Motor neuron (in vitro differentiated cells): ENCODE measurements around the gene MS4A3. TPM values are rescaled to one million over a fixed set of nuclear protein-coding genes. Genes with fewer than 3 reads are reported as not detected.
"Not testable (repeated sequence)": the region's sequence is repeated elsewhere in the genome, so short reads cannot be mapped to it uniquely, and the experiment has no call there.

Source experiments
- ATAC-seq, 8 experiments: fragments of 200-7000 bp; cut with Tn5 transposase; replicated peaks in 6 of 8; 2 replicates each; pipeline ENCODE4 v1.8.0; 2021; ENCODE audit warnings: mild to moderate bottlenecking in 8 of 8, moderate library complexity in 8 of 8
- H3K27ac ChIP-seq, 2 donors: fragments of 250-450 bp; sonication (Bioruptor Pico); 2 replicates each; pipeline ENCODE4 v1.9.0; 2021; ENCODE audit warnings: antibody characterized with exemption in 2 of 2, mild to moderate bottlenecking in 2 of 2, moderate library complexity in 1 of 2
- H3K4me1 ChIP-seq, 2 donors: fragments of 250-450 bp; sonication (Bioruptor Pico); replicated peaks in 1 of 2; 2 replicates each; pipeline ENCODE4 v1.6.1; 2021; ENCODE audit warnings: antibody characterized with exemption in 2 of 2, mild to moderate bottlenecking in 2 of 2, moderate library complexity in 1 of 2
- H3K4me3 ChIP-seq, 5 donors: fragments of 250-450 bp; sonication (Bioruptor Pico); 2 replicates each; pipeline ENCODE4 v1.9.0; 2021; ENCODE audit warnings: antibody characterized with exemption in 5 of 5, mild to moderate bottlenecking in 5 of 5, moderate library complexity in 4 of 5
- WGBS, 10 experiments: fragments of 450-650 bp; shearing (Covaris generic); methylation state at CpG; one replicate each; pipeline ENCODE4 v1.0.0; 2022; 5-methylcytosine and 5-hydroxymethylcytosine counted together
- in situ Hi-C, 9 experiments: fragments of 400-800 bp; cut with MboI; loops; one replicate each; pipeline ENCODE4 v1.15.0; 2021; ENCODE audit warnings: low sequenced_read_pairs in 9 of 9, low pct_unique_long_range_greater_than_20kb in 2 of 9; ENCODE audit not compliant: unreplicated experiment in 9 of 9
- total RNA-seq, 8 experiments: library from RNA; unstranded; fragments of 300-600 nt; gene quantifications; 2 replicates each; pipeline versions ENCODE4 v1.2.3 to v1.2.4, GENCODE V29; 2022

MS4A3 gene
- total RNA-seq, 8 experiments from 2014 or later: 0.33 TPM; not detected in 7

DNA sequence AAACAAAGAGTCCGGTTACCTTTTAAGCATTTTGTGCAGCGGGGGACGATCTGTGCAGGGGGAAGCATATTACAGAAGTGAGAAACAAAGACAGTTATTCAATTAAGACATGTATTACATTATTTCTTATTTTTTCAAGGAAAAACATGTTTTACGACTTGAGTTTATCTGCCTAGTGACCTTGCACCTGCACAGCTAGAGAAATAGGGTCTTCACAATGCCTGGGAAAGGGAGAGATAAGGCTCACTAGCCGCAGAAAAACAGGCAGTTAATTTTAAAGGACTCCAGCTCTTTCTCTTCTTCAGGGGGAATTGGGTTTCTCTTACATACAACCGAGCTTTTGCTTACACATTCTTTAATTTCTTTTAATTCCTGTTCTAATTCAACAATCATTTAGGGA lies 15.2 kb downstream of the MS4A3 start:
- in situ Hi-C loops, H3K4me3 ChIP-seq, H3K4me1 ChIP-seq, H3K27ac ChIP-seq, ATAC-seq: not testable (repeated sequence)
- 13 to 100% (median 85%) methylated on average over 1 to 6 of the region's 6 CpGs for WGBS, 10 experiments

DNA sequence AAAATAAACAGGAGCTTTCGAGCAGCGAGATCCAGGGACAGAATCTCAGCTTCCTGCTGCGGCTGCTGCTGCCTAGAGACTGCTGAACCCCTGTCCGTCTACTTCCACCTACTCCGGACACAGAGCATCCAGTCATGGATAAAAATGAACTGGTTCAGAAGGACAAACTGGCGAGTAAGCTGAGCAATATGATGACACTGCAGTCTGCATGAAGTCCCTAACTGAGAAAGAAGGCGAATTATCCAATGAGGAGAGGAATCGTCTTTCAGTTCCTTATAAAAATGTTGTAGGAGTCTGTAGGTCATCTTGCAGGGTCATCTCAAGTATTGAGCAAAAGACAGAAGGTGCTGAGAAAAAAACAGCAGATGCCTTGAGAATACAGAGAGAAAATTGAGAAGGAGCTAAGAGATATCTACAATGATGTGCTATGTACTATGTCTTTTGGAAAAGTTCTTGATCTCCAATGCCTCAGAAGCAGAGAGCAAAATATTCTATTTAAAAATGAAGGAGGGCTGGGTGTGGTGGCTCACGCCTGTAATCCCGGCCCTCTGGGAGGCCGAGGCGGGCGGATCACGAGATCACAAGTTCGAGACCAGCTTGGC lies 20.9 kb downstream of the MS4A3 start:
- Histone ChIP-seq H3K4me3 (no peak overlapping the region), H3K27ac (no peak overlapping the region), H3K4me1 (no peaks in the 10 kb centered on the region)
- in situ Hi-C loops: no loop called here
- ATAC-seq: no peak
- 23 to 100% (median 84%) methylated on average over 2 to 13 of the region's 15 CpGs; no CpG with 5 or more reads in 2 of the 10 experiments for WGBS, 10 experiments

DNA sequence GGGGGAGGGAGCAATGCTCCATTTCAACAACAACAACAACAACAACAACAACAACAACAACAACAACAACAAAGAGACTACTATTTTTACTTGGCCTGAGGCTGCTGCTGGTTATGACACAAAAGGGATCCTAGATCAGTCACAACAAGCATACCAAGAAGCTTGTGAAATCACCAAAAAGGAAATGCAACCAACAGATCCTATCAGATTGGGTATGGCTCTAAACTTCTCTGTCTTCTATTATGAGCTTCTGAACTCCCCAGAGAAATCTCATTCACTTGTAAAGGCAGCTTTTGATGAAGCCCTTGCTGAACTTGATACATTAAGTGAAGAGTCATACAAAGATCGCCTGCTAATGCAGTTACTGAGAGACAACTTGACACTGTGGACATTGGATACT lies 21.5 kb downstream of the MS4A3 start:
- in situ Hi-C loops: no loop called here
- WGBS, 10 experiments: 0 to 100% (median 83%) methylated on average over 1 of the region's 1 CpG; no CpG with 5 or more reads in 3 of the 10 experiments
- H3K27ac ChIP-seq: no peak overlapping the region

DNA sequence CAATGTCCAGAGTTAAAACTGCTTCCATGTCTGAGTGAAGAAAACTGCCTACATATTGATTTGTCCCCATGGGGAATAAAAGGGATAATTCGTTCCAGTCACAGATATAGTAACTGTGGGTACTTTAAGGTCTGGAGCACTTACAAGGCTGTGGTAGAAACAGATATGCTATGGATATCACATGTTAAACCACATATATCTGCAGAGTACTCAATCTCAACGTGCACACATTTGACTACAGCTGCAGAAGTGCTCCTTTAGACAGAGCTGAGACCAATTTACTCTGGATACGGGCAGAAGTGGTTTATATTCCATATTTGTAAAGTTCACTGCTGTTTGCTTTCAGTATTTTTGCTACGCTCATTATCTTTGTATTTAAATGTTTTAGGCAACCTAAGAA lies 22.3 kb downstream of the MS4A3 start:
- Histone ChIP-seq H3K27ac (no peak overlapping the region), H3K4me3 (no peak overlapping the region), H3K4me1 (no peaks in the 10 kb centered on the region)
- WGBS, 10 experiments: 22 to 85% (median 60%) methylated on average over 1 to 4 of the region's 4 CpGs
- in situ Hi-C loops: no loop called here
- no peak for ATAC-seq

More for the DNA sequence above, 21.5 kb downstream of the MS4A3 start:
- no peaks in the 10 kb centered on the region for H3K4me1 ChIP-seq
- ATAC-seq: no peak
- H3K4me3 ChIP-seq: no peak overlapping the region

DNA sequence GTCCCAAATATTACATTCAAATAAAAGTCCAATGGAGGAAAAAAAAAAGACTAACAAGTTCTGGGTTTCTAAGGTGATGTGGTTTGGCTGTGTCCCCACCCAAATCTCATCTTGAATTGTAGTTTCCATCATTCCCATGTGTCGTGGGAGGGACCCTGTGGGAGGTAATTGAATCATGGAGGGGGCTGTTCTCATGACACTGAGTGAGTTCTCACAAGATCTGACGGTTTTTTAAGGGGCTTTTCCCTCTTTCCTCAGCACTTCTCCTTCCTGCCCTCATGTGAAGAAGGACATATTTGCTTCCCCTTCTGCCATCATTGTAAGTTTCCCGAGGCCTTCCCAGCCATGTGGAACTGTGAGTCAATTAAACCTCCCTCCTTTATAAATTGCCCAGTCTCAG lies 24.1 kb downstream of the MS4A3 start:
- no peak for ATAC-seq
- 0 to 71% (median 55%) methylated on average over 1 to 3 of the region's 3 CpGs; no CpG with 5 or more reads in 1 of the 10 experiments for WGBS, 10 experiments

DNA sequence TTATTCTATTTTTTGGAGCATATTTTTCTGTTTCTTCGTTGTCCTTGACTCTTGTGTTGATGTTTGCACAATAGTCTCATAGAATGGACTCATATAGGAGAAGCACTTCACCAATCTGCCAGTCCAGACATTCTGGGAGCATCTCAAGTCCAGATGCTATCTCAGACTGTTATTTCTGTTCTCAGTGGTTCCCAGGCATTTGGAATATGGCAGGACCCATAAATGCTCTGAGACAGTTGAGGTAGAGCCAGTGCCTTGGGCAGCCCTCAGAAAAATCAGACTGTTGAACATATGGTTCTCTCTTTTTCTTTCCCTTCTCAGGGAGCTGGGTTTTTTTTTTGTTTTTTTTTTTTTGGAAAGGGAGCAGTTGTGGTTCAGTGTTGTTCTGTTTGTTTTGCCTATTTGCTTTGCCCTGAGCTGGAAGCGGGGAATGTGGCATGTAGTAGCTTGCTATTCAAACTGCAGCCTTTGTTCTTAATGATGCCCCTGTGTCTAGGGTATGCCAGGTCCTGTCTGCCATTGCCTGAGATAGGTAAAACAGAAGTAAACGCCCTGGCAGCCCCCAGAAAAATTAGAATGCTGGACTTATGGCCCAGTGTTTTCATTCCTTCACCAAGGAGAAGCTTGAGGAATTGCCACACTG lies 28.3 kb downstream of the MS4A3 start:
- H3K27ac ChIP-seq: no peak overlapping the region
- peak in 1 of 8 experiments; percentile 82 for ATAC-seq
- 11 to 100% (median 71%) methylated on average over 1 to 3 of the region's 3 CpGs; no CpG with 5 or more reads in 1 of the 10 experiments for WGBS, 10 experiments
- H3K4me3 ChIP-seq: no peak overlapping the region
- in situ Hi-C loops: no loop called here
- no peaks in the 10 kb centered on the region for H3K4me1 ChIP-seq

More for the DNA sequence above, 24.1 kb downstream of the MS4A3 start:
- Histone ChIP-seq H3K4me1 (no peaks in the 10 kb centered on the region), H3K4me3 (no peak overlapping the region), H3K27ac (no peak overlapping the region)
- in situ Hi-C loops: no loop called here

DNA sequence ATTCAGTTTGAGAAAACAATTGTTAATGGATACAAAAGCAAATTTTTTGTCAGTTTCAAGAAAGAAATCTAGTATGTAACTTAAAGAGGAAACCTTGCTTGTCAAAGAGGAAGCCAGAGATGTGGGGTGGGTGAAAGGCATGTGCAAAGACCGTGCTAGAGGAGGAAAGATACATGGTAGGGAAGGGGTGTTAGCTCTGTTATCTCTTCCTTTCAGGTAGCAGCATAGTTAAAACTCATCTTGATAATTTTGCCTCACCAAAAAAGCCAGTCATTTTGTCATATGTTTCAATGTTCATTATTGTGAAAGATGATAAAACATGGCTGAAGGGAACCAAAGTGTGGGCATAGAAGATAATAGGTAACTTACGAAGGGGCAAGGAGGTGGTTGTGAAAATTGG lies 29.4 kb downstream of the MS4A3 start:
- no peak overlapping the region for H3K4me3 ChIP-seq
- H3K27ac ChIP-seq: no peak overlapping the region
- in situ Hi-C loops: no loop called here
- 0 to 100% (median 80%) methylated on average over 1 to 2 of the region's 2 CpGs; no CpG with 5 or more reads in 1 of the 10 experiments for WGBS, 10 experiments
- H3K4me1 ChIP-seq: no peaks in the 10 kb centered on the region
- ATAC-seq: no peak

DNA sequence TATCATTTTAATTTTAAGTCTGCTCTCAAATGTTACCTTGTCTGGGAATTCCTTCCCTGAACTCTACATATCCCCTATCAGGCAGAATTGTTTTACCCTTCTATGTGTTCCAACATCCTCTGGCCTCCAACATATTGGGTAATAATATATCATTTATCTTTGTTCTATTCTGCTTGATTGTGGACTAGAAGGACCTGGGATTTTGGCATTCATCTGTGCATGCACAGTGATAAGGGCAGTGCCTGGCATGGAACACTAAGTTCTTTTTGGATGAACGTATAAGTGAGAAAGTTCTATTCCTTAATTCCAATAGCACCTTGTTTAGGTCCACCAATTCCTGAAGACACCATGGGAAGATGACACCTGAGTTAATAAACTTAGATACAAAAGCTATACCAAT lies 30.8 kb downstream of the MS4A3 start:
- Histone ChIP-seq H3K27ac (no peak overlapping the region), H3K4me1 (no peaks in the 10 kb centered on the region), H3K4me3 (no peak overlapping the region)
- no peak for ATAC-seq
- WGBS, 10 experiments: 44 to 75% (median 75%) methylated on average over 1 of the region's 1 CpG; no CpG with 5 or more reads in 7 of the 10 experiments
- in situ Hi-C loops: no loop called here

DNA sequence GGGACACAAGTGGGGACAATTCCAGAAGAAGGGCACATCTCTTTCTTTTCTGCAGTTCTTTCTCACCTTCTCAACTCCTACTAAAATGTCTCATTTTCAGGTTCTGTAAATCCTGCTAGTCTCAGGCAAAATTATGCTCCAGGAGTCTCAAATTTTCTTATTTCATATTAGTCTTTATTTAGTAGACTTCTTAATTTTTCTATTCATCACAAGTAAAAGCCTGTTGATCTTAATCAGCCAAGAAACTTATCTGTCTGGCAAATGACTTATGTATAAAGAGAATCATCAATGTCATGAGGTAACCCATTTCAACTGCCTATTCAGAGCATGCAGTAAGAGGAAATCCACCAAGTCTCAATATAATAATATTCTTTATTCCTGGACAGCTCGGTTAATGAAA lies 31.9 kb downstream of the MS4A3 start, which contains the start of gene MS4A2:
Gene MS4A2 (plus strand): TSS at position 301 of the 400 bp plus-strand sequence. CDS start 102 bp downstream, outside the sequence.
- Histone ChIP-seq H3K27ac (no peak within 1 kb of the TSS), H3K4me1 (no peaks in the 10 kb centered on the region), H3K4me3 (no peak within 1 kb of the TSS)
- in situ Hi-C loops: no loop called here
- WGBS, 10 experiments: 0 to 100% (median 54%) methylated on average over 1 of the region's 1 CpG; no CpG with 5 or more reads in 2 of the 10 experiments
- ATAC-seq: no peak

DNA sequence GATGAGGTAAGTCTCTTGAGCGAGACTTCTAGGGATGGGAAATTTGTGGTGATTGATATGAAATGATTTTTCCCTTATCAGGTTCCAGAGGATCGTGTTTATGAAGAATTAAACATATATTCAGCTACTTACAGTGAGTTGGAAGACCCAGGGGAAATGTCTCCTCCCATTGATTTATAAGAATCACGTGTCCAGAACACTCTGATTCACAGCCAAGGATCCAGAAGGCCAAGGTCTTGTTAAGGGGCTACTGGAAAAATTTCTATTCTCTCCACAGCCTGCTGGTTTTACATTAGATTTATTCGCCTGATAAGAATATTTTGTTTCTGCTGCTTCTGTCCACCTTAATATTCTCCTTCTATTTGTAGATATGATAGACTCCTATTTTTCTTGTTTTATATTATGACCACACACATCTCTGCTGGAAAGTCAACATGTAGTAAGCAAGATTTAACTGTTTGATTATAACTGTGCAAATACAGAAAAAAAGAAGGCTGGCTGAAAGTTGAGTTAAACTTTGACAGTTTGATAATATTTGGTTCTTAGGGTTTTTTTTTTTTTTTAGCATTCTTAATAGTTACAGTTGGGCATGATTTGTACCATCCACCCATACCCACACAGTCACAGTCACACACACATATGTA lies 39.1 kb downstream of the MS4A3 start:
- in situ Hi-C loops: no loop called here
- ATAC-seq: no peak
- Histone ChIP-seq H3K4me1 (no peaks in the 10 kb centered on the region), H3K27ac (no peak overlapping the region), H3K4me3 (no peak overlapping the region)
- WGBS, 10 experiments: 0 to 93% (median 47%) methylated on average over 1 to 4 of the region's 4 CpGs

DNA sequence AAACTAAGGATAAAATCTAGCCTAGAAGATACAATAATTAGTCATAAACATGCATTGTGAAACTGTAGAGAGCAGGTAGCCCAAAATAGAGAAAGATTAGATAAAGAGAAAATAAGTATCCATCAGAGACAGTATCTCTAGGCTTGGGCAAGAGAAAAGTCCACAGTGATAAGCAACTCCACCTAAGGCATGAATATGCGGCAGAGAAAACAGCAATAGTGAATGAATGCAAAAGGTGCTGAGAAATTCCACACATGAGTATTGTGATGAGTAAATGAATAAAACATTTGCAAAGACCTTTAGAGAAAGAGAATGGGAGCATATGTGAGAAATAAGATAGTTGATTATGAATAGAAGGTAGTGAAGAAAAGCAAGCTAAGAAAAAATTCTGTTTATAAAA lies 40.7 kb downstream of the MS4A3 start:
- no peaks in the 10 kb centered on the region for H3K4me1 ChIP-seq
- no peak overlapping the region for H3K4me3 ChIP-seq
- 39 to 100% (median 81%) methylated on average over 1 of the region's 1 CpG; no CpG with 5 or more reads in 3 of the 10 experiments for WGBS, 10 experiments
- peak in 2 of 8 experiments; percentile 60 to 80 for ATAC-seq
- in situ Hi-C loops: no loop called here
- H3K27ac ChIP-seq: no peak overlapping the region

DNA sequence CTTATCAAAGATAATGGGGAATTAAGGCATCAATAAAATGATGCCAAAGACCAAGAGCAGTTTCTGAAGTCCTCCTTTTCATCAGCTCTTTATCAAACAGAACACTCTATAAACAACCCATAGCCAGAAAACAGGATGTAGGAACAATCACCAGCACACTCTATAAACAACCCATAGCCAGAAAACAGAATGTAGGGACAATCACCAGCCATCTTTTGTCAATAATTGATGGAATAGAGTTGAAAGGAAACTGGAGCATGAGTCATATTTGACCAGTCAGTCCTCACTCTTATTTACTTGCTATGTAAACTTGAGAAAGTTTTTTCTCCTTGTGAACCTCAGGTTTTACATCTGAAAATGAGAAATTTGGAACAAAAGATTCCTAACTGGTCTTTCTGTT lies 42.0 kb downstream of the MS4A3 start:
- ATAC-seq: no peak
- in situ Hi-C loops: no loop called here
- no peak overlapping the region for H3K27ac ChIP-seq
- no peaks in the 10 kb centered on the region for H3K4me1 ChIP-seq
- H3K4me3 ChIP-seq: no peak overlapping the region

DNA sequence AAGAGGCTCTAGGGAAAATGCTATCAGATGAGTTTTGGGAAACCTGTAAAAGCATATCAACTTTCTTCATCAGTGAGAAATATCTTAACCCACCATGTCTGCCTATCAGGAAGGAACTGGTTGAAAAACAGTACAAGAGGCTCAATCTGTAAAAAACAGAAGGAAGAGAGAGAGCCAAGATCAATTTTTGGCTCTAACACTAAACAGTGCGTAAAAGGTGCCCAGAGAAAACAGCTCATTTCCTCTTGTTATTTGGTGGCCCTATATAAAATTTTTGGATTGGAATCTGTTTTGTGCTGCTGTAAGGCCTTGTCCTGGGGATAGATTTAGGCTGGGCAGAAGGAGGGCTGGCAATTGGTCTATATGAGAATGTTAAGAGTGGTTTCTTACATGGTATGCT lies 44.1 kb downstream of the MS4A3 start:
- Histone ChIP-seq H3K27ac (no peak overlapping the region), H3K4me1 (no peaks in the 10 kb centered on the region), H3K4me3 (no peak overlapping the region)
- in situ Hi-C loops: no loop called here
- ATAC-seq: no peak
- 57 to 100% (median 100%) methylated on average over 1 of the region's 1 CpG; no CpG with 5 or more reads in 4 of the 10 experiments for WGBS, 10 experiments
